Inflammatory macrophage (primary cell): Measurements from ENCODE around the gene RIN3.

Source experiments
- DNase-seq, 2 donors: peaks; one replicate each; pipeline ENCODE4 v3.0.0-alpha.2; 2020 to 2022

Gene RIN3

DNA sequence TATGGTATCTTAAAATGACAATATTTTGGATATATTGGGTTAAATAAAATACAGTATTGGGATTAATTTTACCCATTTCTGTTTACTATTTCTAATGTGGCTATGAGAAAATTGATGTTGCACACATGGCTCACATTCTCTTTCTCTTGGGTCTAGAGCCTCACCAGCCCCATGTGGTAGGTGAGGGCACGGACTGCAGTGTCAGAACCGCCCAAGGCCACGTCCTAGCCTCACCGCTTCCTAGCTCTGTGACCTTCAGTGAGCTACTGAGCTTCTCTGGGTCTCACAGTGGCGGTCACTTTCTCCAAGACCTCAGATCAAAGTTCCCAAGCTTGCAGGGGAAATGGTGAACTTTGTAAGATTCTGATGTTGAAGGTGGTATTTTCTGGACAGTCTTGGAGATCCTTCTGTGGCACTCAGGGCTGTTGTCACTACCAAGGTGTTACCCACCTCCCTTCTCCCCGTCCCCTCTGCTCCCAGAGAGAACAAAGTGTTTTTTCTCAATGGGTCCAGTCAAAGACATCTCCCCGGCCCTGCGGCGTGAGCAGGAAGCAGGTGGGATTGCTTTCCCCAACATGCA, 87.6 kb downstream of the RIN3 start:
- no peak for DNase-seq

DNA sequence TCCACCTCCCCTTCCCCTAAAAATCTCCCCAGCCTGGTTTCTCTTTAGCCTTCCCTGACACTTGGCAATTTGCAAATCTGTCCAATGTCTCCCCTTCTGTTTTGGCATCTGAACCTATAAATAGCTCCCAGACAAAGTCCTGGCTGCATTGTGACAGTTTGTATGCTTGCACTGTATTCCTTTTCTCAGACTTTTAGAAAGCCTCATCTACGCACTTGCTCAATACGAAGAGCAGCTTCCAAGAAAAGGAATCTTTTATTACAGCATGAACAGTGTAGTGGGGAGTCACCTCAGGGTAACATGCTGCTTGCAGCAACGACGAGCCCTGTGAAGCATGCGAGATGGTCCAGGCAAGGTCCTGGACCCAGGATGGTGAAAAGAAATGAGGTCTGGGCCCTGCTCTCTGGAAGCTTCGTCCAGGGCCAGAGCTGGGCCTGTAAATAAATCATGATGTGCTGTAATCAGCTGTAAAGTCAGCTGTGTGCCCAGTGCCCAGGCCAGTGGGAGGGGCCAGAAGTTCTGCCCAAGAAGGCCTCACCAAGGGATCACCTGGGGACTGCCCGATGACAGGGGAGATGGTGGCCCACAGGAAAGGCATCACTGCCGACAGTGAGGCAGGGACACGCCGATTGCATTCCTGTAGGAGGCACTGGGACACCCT, 88.3 kb downstream of the RIN3 start:
- no peak for DNase-seq

DNA sequence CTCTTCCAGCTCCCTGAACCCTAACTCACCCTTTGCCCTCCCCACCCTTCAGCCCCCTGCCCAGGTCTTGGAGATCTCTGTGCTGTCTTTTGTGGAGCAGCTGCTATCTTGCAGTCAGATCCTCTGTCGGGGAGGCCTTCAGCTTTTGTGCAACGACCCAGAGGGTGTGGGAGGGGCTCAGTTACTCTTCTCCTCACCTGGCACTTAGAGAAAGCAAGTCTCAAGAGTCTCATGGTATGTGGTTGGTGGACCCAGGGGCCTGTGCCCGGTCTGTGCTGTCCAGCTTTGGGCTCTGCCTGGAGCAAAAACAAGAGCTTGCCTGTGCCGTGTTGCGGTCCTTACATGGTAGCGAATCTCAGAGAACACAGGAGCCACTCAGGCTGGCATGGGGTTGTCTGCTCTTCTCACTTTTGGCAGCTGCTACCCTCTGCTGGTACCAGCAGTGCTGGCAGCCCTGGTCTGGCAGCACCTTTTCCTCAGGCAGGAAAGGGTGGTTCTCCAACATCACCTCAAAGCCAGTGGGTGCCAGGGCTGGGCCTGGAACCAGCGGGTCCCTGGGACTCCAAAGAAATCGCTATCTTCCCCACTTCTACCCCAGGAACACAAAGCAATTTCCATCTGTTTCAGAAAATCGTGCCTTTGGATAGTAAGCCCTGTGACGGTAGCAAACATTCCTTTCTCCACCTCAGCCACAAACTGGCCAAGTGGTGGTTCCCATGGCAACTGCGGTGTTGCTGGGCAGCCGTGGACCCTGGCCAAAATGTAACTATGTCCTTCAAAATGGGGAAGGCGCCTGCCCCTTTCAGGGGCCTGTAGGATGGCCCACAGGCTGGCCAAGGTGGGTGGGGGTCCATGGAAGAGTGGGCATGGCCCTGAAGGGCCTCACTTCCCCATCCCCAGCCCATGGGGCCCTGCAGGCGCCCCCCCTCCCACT, 90.0 kb downstream of the RIN3 start:
- DNase-seq = no peak

DNA sequence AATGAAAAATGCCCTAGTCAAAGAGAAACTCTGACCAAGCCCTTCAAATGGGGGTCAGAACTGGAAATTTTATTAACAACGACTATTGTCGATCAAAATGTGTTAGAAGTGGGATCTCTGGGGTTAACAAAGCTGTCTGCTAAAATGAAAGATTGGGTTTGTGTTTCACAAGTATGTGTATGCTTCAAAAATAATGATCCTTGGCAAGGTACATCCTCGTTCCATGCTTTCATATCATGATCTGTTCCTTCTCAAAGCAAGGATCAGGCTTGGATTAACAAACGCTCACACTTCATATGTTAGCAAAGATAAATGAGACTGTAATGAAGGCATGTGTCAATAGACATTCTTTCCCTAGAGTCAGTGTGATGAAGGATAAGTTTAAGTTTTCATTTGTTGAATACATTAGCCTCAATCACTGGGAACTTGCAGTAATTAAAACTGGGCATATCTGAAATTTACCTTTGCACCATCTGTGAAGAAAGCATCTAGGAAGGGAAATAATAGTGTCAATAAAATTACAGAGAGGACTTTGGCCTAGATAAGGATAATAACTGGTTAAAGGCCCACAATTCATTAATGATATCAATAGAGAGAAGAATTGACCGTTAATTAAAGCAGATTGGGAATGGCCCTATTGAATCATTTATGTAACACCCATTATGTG, 91.8 kb downstream of the RIN3 start:
- no peak for DNase-seq

DNA sequence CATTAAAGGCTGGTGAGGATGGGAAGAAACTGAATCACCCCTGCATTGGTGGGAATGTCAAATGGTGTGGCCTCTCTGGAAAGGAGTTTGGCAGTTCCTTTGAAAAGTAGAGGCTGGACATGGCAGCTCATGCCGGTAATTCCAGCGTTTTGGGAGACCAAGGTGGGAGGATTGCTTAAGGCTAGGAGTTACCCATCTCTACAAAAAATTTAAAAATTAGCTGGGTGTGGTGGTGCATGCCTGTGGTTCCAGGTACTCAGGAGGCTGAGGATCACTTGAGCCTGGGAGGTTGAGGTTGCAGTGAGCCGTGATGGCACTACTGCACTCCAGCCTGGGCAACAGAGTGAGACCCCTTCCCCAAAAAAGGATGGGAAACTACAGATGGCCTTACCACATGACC, 93.7 kb downstream of the RIN3 start:
- DNase-seq = no peak

DNA sequence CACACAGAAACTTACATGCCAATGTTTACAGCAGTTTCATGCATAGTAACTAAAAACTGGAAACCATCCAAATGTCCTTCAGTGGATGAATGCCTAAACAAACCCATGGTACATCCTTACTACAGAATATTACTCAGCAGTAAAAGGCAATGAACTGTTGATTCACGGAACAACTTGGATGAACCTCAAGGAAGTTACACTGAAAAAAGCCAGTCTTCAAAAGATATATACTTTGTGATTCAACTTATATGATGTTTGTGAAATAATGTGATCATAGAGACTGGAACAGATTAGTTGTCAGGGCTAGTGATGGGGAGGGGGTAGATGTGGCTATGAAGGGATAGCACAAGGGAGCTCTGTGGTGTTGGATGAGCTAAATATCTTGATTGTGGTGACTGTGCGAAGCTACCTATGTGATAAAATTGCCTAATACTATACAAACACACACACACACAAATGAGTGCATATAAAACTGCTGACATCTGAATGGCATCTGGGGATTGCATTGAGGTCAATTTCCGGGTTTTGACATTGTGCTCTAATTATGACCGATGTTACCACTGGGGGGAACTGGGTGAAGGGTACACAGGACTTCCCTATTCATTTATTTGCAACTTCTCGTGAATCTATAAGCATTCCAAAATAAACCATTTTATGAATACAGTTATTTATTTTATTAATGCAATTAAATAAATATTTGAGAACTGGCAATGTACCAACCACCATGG, 94.3 kb downstream of the RIN3 start:
- DNase-seq = peak; percentile 46 to 71

DNA sequence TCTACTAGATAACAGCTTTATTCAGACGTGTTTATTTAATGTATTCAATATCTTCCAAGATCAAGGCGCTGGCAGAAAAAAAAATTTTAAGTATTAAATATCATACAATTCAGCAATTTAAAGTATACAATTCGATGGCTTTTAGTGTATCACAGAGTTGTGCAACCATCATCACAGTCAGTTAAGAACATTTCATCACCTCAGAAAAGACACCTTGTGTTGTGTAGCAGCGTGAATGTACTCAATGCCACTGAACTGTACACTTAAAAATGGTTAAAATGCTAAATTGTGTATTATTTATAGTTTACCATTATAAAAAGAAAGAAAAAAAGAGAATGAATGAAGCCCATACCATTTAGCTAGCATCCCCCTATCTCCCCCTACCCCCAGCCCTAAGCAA, 96.4 kb downstream of the RIN3 start:
- DNase-seq = peak in 1 of 2 donors; percentile 30

DNA sequence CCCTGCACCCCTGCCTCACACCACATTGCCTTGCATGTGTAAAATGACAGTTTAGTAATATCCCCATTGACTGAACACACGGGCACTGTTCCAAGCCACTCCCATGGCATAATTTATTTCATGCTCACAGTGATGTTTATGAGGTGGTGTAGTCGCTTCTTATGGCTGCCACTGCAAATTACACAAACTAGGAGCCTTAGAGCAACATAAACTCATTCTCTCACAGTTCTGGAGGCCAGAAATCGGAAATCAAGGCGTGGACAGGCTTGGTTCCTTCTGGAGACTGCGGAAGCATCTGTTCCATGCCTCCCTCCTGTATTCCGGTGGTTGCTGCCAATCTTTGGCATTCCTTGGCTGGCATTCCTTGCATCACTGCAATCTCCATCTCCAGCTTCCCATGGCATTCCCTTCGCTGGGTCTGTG, 97.3 kb downstream of the RIN3 start:
- DNase-seq = no peak

DNA sequence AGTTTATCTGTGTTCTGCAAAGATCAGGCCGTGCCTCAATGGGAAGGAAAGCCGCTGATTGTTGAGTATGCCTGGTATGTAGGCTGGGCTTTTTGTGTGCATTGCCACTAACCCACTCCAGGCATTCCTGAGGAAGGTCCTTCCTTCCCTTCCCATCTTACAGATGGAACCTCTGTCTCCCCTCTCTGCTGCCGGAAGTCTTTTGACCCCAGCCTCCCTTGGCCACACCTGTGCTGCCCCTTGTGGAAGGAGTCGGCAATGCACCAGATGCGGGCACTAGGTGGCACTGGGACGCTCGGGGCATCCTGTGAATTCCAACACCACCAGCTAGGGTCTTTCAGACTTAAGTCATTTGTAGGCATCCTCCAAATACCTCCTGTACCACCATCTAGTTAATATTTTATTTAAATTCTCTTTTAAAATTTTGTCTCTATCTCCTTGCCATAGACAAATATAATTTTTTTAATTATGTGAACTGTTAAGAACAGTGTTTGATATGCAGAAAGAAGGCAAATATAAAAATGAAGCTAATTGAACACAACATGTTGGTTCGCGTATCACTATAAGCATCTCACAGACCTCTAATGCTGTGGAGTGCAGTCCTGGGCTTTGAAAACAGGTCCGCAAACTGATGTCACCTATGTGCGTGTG, 99.6 kb downstream of the RIN3 start:
- DNase-seq = peak in 1 of 2 donors; percentile 52

DNA sequence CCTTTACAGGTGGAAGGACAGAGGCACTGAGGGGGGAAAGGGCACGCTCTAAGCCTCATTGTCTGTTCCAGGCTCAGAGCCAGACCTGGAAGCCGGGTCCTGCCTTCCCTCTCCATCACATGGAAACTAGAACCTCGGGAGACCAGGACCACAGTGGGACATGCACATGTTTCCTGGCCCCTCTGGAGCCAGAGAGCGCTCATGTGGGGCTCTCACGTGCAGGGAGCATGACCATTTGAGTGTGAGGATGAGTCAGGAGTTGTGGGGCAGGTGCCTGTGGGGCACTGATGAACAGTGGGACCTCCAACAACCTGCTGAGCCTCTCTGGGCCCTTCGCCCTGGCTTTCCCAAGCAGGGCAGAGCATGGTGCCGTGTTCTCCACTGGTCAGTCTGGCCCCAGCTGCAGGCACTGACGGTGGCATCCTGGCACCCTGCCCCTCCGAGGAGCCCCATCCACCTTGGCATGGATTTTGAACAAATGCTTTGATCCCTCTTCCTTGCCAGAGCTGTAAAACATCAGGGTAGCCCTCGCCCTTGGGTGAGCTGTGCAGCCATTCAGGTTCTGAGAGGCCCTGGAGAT, 100.2 kb downstream of the RIN3 start:
- no peak for DNase-seq

DNA sequence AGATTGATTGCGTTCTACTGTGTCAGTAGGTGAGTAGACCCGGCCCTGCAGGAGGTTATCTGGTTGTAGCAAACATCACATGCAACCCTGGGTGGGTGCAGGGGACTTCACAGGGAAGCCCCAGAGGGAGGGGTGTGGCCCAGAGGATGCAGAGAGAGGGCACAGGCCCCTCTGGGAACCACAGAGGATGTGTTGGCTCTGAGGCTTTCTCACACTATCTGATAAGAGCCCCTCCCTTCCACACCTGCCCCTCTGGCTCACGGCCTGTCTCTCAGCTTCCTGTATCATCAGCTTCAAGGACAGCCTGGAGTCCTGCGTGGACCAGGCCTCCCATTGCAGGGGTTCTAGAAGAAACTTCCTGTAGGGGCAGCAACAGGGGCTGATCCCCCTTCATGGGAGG, 101.9 kb downstream of the RIN3 start:
- DNase-seq = no peak

DNA sequence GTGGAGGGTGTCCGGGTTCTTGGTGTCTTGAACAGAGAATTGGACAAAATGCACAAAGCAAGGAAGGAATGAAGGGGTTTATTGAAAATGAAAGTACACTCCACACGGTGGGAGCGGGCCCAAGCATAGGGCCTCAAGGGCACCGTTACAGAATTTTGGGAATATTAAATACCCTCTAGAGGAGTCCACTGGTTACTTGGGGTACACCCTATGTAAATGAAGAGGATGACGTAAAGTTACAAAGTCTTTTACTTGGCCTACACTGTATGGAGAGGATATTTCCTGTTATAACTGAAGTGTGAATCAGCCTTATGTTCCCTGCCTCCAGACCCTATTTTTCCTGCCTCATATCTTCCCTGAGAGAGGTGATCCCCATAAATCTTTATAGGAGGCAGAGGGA, 102.6 kb downstream of the RIN3 start:
- no peak for DNase-seq

DNA sequence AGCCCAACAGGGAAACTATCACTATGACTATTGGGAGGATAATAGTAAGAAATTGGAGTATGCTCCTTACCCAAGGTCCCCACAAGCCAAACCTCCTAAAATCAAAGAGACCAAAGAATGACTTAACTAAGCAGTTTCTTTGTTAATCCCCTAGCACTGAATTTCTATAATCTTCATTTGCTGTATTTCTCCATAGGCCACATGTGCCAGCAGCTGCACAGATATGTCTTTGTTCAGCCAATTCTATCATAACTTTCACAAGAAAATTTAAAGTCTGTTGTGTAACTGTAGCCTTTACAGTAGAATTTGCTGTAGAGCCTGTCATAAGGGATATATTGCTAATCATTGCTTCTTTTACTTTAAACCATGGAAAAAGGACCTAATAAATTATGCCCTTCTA, 104.0 kb downstream of the RIN3 start:
- no peak for DNase-seq

DNA sequence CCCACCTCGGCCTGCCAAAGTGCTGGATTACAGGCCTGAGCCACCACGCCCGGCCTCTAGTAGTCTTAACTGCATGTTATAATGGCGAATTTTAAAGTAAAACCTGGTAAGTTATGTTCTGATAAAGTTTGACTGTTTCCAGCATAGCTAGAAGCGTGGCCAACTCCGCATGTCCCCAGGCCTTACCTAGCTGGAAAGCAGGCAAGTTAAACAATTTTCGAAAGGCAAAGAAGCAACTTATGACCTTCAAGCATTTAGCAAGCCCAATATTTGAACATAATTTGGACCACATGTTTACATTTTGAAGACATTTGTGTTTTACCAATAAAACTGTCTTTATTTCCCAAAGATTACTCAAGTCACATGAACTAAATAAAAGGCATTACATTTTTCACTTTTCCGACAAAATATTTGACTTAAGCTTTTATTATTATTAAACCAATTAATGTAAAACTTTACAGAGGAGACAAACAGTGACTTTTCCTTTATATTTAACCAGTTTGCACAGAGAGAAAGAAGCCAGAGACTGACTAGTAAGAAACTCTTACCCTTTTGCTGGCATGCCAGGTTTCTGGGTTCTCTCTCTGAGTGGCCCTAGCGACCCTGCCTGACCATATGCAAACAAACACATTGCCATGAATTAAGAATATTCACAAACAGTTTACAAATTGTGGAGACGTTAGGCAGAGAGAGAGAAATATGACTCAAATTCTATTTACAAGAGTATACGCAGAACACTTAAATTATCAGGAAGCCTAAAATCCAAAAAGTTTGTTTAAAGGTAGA, 106.3 kb downstream of the RIN3 start:
- DNase-seq = no peak

DNA sequence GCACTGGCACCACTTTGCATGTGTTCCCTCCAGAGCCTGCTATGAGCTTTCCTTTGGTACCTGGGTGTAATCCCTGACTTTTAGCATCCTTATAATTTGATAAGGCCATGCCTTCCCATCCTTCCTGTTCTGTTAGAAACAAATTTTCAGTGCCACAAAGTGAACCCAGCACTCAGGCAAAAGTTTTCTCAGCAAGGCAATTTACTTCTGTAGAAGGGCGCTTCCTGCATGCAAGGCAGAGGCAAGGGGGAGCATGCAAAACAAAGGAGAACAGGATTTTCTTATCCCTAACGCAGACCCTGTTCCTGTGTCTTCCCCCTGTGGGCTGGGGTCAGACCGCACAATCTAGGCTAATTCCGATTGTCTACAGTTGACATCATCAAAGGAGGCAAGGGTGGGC, 108.7 kb downstream of the RIN3 start:
- no peak for DNase-seq

DNA sequence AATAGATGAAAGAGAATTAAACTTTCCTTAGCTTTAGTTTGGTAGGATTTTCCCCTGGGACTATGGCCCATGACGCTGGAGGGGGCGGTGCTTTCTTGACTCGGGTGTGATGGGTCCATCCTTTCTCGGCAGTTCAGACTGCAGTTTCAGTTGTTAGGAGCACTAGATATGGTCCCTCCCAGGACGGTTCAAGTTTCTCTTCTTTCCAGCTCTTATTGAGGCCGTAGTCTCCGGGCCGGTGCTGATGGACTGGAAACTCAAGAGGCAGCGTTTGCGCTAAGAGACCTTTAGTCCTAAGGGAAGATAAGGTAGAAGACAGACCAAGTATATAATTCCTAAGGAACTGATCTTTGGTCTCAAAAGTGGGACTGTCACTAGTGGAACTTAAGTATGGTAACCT, 111.2 kb downstream of the RIN3 start:
- no peak for DNase-seq

DNA sequence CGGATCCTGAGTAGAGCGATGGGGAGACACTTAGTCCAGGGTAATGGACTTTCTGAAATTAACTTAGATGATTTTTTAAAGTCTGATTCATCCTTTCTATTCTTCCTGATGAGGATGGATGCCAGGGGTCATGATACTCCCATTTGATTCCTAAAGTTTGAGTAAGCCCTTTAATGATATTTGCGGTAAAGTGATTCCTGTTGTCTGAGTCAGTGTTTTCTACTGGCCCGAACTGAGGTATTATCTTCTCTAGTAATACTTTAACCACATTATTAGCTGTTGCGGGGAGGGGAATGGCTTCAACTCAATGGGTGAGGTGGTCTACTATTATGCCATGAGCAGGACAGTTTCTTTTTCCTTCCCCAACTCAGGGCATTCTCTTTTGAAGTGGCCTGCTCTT, 111.6 kb downstream of the RIN3 start:
- DNase-seq = no peak

DNA sequence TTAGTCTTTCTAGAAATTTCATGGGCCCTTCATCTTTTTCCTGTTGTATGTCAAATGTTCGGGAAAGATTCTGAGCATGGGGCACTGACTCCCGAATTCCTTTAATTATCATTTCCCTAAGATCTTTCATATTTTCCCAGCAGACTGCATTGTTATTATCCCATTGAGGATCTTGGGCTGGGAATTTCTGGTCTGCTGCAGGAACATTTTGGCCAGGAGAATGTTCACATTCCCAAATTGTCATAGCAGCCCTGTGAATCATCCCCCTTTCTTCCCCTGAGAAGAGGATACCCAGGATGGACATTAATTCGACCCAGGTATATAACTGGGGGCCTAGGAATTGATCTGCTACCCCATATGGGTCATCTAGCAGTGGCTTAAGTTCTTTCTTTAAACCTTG, 112.5 kb downstream of the RIN3 start:
- DNase-seq = no peak

DNA sequence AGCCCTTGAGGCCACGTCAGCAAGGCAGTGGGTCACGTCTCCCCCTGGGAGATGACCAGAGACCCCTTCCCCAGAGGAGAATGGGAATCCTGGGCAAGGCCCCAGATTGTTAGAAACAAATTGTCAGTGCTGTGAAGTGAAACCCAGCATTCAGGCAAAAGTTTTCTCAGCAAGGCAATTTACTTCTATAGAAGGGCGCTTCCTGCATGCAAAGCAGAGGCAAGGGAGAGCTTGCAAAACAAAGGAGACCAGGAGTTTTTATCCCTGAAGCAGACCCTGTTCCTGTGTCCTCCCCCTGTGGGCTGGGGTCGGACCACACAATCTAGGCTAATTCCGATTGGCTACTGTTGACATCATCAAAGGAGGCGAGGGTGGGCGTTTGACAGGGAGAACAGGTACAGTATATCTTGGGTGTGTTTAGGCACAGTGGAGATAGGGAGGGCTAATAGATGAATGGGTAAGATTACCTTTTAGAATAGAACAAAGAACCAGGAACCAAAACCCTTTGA, 114.2 kb downstream of the RIN3 start:
- no peak for DNase-seq

DNA sequence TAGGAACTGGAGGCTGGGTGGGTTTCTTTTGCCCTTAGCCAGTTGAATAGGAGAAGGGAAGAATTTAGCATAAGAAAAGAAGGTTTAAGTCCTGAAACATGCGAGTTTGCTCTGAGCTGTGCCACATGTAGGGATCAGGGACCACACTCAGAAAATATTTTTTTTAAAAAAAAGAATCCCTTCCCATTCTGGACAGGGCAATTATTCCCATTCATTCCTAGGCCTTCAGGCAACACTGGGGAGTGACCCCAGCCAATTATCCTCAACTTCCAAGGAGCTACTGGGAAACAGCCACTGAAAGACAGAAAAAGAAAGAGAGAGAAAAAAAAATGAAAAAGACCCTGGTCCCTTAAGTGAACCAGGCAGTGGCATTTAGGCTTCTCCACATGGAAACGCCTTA, 115.1 kb downstream of the RIN3 start:
- no peak for DNase-seq

DNA sequence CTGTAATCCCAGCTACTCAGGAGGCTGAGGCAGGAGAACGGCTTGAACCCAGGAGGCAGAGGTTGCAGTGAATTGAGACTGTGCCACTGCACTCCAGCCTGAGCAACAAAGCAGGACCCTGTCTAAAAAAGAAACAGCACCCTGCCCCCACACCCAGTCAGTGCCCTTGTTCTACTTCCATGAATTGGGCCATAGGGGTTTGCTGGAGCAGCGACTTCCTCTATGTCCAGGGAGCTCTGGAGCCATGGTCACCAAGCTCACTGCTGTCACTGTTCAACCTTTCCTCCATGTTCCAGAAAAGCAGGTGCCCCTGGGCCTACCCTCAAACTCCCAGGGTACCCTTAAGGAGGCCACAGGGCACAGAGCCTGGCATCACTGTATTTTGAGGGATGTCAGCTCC, 116.8 kb downstream of the RIN3 start:
- DNase-seq = peak in 1 of 2 donors; percentile 43
